PC-9 (cell line): ENCODE results near the gene KASH5. TPM values are rescaled to one million over a fixed set of nuclear protein-coding genes. Genes with fewer than 3 reads are reported as not detected.

Source experiments
- BruUV-seq: library from RNA; stranded (reverse); fragments of 400-500 nt; replicated peaks from 2 replicates; lab custom pipeline; 2021; lab: Mats Ljungman, UMichigan
- CTCF ChIA-PET: fragments of 300-600 bp; sonication (Branson Sonifier 250); formaldehyde crosslinking; loops from one replicate; lab custom pipeline; 2022; ENCODE audit warnings: antibody characterized with exemption; lab: Charles Lee
- POLR2A ChIA-PET: fragments of 300-600 bp; sonication (Branson Sonifier 250); formaldehyde crosslinking; loops from one replicate; lab custom pipeline; 2022; ENCODE audit warnings: antibody characterized with exemption; ENCODE audit not compliant: unreplicated experiment; lab: Charles Lee
- DNase-seq, 2 experiments: peaks; one replicate each; pipeline versions ENCODE4 v3.0.0 to v3.0.0-alpha.2; 2015 to 2022; ENCODE audit warnings: mixed read lengths in 1 of 2
- H2AFZ ChIP-seq: fragments of 200-600 bp; sonication (generic); 2 replicates; pipeline ENCODE4 v1.8.1; 2017; ENCODE audit warnings: antibody characterized with exemption
- H3F3A ChIP-seq: fragments of 200-600 bp; sonication (generic); 2 replicates; pipeline ENCODE4 v1.8.1; 2017; ENCODE audit warnings: antibody characterized with exemption, mild to moderate bottlenecking, low read depth; ENCODE audit not compliant: insufficient read depth
- H3K27ac ChIP-seq: fragments of 200-600 bp; sonication (generic); 2 replicates; pipeline ENCODE4 v1.6.1; 2016; ENCODE audit warnings: mixed run types
- H3K27me3 ChIP-seq: fragments of 200-600 bp; sonication (generic); 2 replicates; pipeline ENCODE4 v1.6.1; 2016; ENCODE audit warnings: low read depth, mixed run types; ENCODE audit not compliant: insufficient read depth
- H3K36me3 ChIP-seq: fragments of 200-600 bp; sonication (generic); 2 replicates; pipeline ENCODE4 v1.6.1; 2016; ENCODE audit warnings: low read depth, mixed run types
- H3K4me1 ChIP-seq: fragments of 200-600 bp; sonication (generic); replicated peaks from 2 replicates; pipeline ENCODE4 v1.6.1; 2016; ENCODE audit warnings: mixed run types; ENCODE audit not compliant: insufficient read depth
- H3K4me2 ChIP-seq: fragments of 200-600 bp; sonication (generic); 2 replicates; pipeline ENCODE4 v1.6.1; 2017; ENCODE audit warnings: mixed run types
- H3K4me3 ChIP-seq: fragments of 200-600 bp; sonication (generic); 2 replicates; pipeline ENCODE4 v1.6.1; 2016; ENCODE audit warnings: mixed run types
- H3K79me2 ChIP-seq: fragments of 200-600 bp; sonication (generic); 2 replicates; pipeline ENCODE4 v1.6.1; 2017; ENCODE audit warnings: low read depth, mixed run types
- H3K9me2 ChIP-seq: fragments of 200-600 bp; sonication (generic); 2 replicates; pipeline ENCODE4 v1.8.1; 2017; ENCODE audit warnings: mild to moderate bottlenecking; ENCODE audit not compliant: insufficient read depth
- H3K9me3 ChIP-seq: fragments of 200-600 bp; sonication (generic); 2 replicates; pipeline ENCODE4 v1.8.1; 2016; ENCODE audit warnings: low read depth; ENCODE audit not compliant: insufficient read depth
- H4K20me1 ChIP-seq: fragments of 200-600 bp; sonication (generic); 2 replicates; pipeline ENCODE4 v1.8.1; 2017; ENCODE audit not compliant: insufficient read depth
- CTCF ChIP-seq: fragments of 200-600 bp; sonication (generic); conservative IDR thresholded peaks from 2 replicates; pipeline ENCODE4 v1.6.1; 2017; ENCODE audit warnings: mixed run types, antibody characterized with exemption, mild to moderate bottlenecking, moderate library complexity
- EZH2 ChIP-seq: fragments of 200-600 bp; sonication (generic); IDR thresholded peaks from 2 replicates; pipeline ENCODE4 v1.8.0; 2017; ENCODE audit warnings: antibody characterized with exemption, low read depth
- intact Hi-C: fragments of 100-400 bp; cut with micrococcal nuclease; formaldehyde crosslinking; loops from one replicate; pipeline ENCODE4 v1.10.0; 2022; ENCODE audit not compliant: unreplicated experiment
- total RNA-seq: library from RNA; stranded (reverse); gene quantifications from 2 replicates; pipeline ENCODE4 v1.2.3, GENCODE V29; 2021

KASH5 gene
- total RNA-seq, 1 experiment from 2014 or later = 0.39 TPM

GRCh38 chr19:49432141-49433073 is 44.4 kb downstream of the KASH5 start:
- Histone ChIP-seq H3K27me3 (peaks cover 41% of the 10 kb centered on the region), H2AFZ (no peak overlapping the region), H3K4me3 (no peak overlapping the region), H3K27ac (no peak overlapping the region), H3K9me3 (no peaks in the 10 kb centered on the region), H3F3A (peaks cover 6% of the 10 kb centered on the region; the same call in 1 of the 2 replicates), H3K4me2 (no peak overlapping the region), H3K9me2 (no peaks in the 10 kb centered on the region), H4K20me1 (no peaks in the 10 kb centered on the region), H3K36me3 (no peaks in the 10 kb centered on the region), H3K4me1 (no peaks in the 10 kb centered on the region), H3K79me2 (no peaks in the 10 kb centered on the region)
- intact Hi-C loops = no loop called here
- CTCF ChIA-PET = no interaction called here
- no TSS peak for BruUV-seq
- no peak for DNase-seq
- TF ChIP-seq CTCF = no peak
- no peak for TF ChIP-seq EZH2
- POLR2A ChIA-PET = no interaction called here

DNA sequence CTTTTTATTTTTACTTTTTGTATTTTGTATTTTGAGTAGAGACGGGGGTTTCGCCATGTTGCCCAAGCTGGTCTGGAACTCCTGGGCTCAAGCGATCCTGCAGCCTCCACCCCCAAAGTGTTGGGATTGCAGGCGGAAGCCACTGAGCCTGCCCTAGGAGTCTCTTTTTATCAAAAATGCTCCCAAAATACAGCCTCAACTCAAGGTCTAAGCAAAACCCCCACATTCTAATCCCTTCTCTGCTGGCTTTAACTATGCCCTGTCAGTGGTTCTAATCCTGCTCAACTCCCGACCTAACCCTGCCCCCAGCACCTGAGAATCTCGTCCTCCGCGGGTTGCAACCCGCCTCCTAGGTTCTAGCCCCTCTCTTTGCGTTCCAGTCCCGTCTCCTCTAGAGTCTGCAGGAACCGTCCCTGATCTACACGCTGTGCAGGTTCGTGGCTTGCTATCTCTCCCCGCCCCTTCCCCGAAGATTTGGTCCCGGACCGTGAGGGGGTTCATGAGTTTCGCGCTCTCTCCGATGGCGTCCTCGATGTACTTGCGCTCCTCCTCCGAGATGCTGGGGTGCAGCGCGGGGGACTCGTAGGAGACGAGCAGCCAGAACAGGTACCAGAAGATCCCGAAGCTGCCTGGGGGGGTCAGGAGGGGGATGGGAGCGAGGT is 45.3 kb downstream of the KASH5 start:
- peaks cover 6% of the 10 kb centered on the region; the same call in 1 of the 2 replicates for H3F3A ChIP-seq
- no peak overlapping the region for H3K27ac ChIP-seq
- no peaks in the 10 kb centered on the region for H3K9me2 ChIP-seq
- TF ChIP-seq EZH2 = no peak
- no peak for TF ChIP-seq CTCF
- H3K36me3 ChIP-seq = no peaks in the 10 kb centered on the region
- no peak overlapping the region for H3K4me3 ChIP-seq
- no peaks in the 10 kb centered on the region for H3K9me3 ChIP-seq
- ChIA-PET POLR2A (no interaction called here), CTCF (interaction anchor here (0.6 kb wide), 1 partner anchor 69 kb away, joined by 7 read pairs; no protein-coding TSS in a partner anchor)
- no peak overlapping the region for H3K4me2 ChIP-seq
- no TSS peak for BruUV-seq
- no peak overlapping the region for H2AFZ ChIP-seq
- no peak for DNase-seq
- intact Hi-C loops = no loop called here
- no peaks in the 10 kb centered on the region for H4K20me1 ChIP-seq
- H3K27me3 ChIP-seq = peaks cover 41% of the 10 kb centered on the region
- no peaks in the 10 kb centered on the region for H3K4me1 ChIP-seq
- no peaks in the 10 kb centered on the region for H3K79me2 ChIP-seq

DNA sequence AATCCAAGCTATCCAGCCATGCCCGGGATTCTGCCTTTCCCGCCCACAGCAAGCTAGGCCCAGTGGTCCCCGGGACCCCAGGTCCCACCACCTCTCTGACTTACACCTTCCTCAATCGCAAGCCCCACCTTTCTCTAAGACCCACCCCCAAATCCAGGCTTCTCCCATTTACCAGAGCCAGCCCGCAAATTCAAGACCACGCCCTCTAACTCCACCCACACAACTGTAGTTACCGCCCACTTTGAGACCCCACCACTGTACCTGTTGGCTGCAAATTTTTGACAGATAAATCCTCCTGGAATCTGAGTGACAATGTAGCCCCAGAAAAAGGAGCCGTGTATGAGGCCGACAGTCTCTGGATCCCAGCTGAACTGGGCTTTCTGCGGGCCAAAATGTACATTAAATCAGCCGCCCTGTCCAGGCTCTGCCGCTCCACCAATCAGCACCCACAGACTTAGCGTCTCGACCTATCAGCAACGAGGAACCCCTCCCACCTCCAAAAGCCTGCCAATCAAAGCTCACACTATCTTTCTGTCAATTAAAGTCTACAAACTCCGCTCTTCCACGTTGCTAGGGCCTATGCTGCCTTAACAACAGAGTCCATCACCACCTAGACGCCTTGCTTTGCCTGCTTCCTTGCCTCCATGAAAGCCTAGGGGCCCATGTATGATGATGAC is 47.0 kb downstream of the KASH5 start:
- H4K20me1 ChIP-seq = no peaks in the 10 kb centered on the region
- H3F3A ChIP-seq = peaks cover 7% of the 10 kb centered on the region; the same call in 1 of the 2 replicates
- CTCF ChIA-PET = no interaction called here
- H3K4me3 ChIP-seq = no peak overlapping the region
- no peaks in the 10 kb centered on the region for H3K9me3 ChIP-seq
- no peak overlapping the region for H3K27ac ChIP-seq
- H2AFZ ChIP-seq = no peak overlapping the region
- no peak overlapping the region for H3K4me2 ChIP-seq
- H3K27me3 ChIP-seq = peaks cover 42% of the 10 kb centered on the region
- no TSS peak for BruUV-seq
- H3K79me2 ChIP-seq = no peaks in the 10 kb centered on the region
- TF ChIP-seq EZH2 (no peak), CTCF (no peak)
- no peak for DNase-seq
- H3K4me1 ChIP-seq = no peaks in the 10 kb centered on the region
- no peaks in the 10 kb centered on the region for H3K36me3 ChIP-seq
- no peaks in the 10 kb centered on the region for H3K9me2 ChIP-seq
- POLR2A ChIA-PET = no interaction called here
- intact Hi-C loops = no loop called here
